Effector CD8-positive, alpha-beta T cell (primary cell): Measurements from ENCODE around the gene MAJIN.
"Not testable (repeated sequence)": the region's sequence is repeated elsewhere in the genome, so short reads cannot be mapped to it uniquely, and the experiment has no call there.

ENCODE experiments used
- DNase-seq: peaks from one replicate; lab custom pipeline; 2025; lab: John Stamatoyannopoulos, UW

Gene MAJIN

DNA sequence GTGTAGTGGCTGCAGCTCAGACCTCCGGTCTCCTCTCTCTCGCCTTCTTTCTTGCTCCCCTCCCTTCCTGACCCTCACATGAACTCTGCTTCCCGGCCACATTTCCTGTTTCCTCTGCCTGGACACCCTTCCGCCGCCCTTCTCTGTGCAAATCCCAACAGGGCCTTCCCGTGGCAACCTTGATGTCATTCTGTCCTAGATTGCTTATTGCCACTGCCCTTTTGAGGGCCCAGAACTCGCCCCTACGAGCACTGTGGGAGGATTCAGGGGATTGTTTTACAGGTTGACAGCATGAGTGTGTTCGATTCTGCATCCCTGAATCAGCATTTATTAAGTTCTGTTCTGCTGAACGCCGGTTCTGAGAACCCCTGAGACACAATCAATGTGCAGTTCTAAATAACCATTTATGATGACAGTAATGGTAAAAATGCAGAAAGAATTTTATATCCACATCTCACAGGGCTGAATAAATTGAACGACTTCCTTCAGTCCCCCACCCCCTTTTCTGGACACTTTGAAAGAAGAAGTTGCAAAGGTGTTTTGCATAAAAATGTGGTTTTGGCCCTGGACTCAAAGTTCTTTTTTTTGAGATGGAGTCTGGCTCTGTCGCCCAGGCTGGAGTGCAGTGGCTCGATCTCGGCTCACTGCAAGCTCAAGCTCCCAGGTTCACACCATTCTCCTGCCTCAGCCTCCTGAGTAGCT lies 18.5 kb upstream of the MAJIN start:
- no peak for DNase-seq

DNA sequence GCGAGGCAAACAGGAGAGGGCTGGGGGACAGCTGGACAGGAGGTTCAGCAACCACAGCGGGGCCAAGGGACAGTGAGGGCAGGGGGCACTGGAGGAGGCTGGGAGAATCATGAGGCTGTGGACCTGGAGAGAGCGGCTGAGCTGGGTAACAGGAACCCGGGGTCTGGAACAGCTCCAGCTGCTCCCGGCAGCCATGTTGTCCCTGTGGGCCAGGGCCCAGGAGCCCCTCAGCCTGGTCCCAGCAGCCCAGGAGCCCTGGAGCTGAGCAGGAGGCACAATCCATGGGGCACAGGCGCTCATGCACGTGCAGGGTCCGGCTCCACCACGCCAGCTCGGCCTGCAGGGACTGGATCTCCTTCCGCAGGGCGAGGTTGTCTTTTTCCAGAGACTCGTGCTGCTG lies 17.5 kb upstream of the MAJIN start:
- no peak for DNase-seq

- no peak for DNase-seq
Observed at GRCh38 chr11:64987998-64988854, 16.3 kb upstream of the MAJIN start.

- DNase-seq = not testable (repeated sequence)
Observed at GRCh38 chr11:64983339-64983738, 11.4 kb upstream of the MAJIN start.

DNA sequence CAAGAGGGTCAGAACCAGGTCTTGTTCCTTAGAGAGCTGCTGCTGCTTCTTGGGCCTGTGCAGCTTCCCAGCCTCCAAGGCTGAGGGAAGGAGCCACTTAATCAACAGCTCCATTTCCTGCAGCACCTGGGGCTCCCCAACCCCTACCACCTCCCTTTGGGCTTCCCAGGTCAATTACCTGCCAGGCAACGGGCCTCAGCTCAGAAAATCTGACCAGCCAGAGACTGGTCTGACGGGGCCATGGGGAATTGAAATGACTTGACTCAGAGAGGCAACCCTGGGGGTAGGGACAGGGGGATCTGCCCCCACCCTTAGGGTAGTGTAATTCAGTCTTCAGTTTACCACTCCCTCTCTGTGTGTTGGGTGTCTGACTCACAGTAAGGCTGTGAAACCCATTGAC lies 4.7 kb upstream of the MAJIN start:
- DNase-seq = no peak

DNA sequence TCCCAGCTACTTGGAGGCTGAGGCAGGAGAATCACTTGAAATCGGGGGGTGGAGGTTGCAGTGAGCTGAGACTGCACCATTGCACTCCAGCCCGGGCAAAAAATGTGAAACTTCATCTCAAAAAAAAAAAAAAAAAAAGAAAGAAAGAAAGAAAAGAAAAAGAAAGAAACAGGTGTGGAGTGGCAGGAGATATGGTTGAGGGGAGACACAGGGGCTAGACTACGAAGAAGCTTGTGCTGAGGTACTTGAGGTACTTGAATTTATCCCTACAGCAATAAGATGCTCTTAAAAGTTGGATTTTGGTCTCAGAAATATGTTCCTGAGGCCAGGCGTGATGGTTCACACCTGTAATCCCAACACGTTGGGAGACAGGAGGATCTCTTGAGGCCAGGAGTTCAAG lies 2.2 kb upstream of the MAJIN start:
- no peak for DNase-seq

- no peak for DNase-seq
Observed at GRCh38 chr11:64970731-64971151, 1.2 kb downstream of the MAJIN start.

DNA sequence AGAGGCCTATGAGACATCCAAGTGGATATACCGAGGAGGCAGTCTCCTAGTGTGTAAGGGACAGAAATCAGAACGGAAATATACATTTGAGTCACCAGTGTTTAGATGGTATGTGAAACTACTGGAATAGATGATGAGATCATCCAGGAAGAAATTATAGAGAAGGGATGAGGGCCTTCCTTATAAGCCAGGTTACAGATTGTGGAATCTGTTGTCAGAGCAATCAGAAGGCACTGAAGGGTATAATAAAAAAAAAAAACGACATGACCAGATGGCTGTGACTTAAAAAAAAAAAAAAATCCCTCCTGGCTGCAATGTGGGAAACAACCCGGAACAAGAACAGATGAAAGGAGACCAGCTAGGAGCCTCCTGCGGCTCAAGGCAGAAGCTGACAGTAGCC lies 2.7 kb downstream of the MAJIN start:
- no peak for DNase-seq

DNA sequence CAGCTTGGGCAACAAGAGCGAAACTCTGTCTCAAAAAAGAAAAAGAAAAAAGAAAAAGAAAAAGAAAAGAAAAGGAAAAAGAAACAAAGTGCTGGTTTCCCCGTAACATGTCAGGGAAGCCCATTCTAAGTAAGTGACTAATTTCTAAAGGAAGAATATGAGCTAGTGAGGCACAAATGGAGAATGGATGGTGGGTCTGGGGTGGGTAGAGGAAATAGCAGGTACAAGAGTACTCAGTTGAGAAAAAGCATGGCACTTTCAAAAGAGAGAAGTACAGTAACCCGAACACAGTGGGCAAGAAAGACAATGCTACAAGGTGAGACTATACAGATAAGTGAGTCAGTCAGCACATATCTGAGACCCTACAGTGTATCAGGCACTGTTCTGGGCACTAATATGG lies 4.5 kb downstream of the MAJIN start:
- DNase-seq = no peak

DNA sequence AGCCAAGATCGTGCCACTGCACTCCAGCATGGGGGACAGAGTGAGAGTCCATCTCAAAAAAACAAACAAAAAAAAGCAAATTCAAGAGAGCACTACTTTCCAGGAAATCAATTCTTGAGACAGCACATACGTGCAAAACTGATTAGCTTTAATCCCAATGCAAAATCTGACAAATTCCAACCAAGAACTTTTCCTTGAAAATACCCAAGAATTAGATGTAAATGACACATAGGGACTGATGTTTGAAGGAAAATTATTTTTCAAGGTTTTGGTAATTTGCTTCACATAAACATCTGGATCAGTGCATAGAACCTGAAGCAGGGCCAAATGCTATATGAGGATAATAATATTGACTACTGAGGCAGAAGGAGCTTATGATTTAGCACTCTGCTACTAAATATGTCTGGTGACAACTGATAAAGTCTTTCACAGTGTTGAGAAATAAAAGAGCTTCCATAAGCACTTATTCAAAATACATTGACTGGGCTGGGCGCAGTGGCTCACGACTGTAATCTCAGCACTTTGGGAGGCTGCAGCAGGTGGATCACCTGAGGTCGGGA lies 8.8 kb downstream of the MAJIN start:
- no peak for DNase-seq

DNA sequence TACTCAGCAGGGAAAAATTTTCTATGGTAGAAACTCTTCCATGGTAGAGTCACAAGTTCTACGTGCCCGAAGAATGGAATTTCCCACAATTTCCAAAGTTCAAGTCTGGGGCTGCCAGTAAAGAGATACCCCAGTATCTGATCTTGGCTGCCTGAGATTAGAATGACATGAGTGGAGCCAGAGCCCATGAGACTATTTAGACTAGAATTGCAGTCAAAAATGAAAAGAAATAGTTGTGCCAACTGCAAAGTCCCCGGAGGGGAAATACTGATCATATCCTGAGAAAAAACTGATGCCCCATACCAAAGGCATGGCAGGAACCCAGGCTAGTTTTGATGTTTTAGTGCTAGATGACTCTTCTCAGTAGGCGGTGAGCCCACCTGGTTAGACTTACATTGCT lies 11.2 kb downstream of the MAJIN start:
- no peak for DNase-seq

DNA sequence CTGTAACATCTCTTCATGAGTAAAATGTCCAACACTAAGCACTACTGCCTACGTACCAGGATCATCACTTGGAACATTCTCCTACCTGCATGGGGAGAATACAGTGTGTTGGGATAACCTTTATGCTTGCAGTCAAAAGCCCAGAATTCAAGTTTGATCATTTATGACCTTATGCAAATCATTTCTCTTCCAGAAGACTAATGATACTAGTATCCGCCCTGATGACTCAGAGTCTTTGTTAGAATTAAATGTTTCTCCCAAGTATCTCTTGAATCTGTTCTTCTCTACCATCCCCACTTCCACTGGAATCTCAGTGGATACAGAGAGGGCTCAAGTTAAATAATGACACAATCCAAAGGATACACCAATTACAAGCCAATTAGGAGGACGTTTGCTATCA lies 12.4 kb downstream of the MAJIN start:
- no peak for DNase-seq

- no peak for DNase-seq
Observed at GRCh38 chr11:64954201-64954600, 17.7 kb downstream of the MAJIN start.

DNA sequence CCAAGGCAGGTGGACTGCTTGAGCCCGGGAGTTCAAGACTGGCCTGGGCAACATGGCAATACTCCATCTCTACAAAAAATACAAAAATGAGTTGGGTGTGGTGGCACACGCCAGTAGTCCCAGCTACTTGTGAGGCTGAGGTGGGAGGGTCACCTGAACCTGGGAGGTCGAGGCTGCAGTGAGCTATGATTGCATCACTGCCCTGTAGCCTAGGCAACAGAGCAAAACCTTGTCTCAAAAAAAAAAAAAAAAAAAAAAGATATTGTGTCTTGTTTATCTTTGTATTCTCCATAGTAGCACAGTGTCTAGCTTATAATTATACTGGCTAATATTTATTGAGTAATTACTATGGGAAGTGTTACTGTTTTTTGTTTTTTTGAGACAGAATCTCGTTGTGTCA lies 20.4 kb downstream of the MAJIN start:
- DNase-seq = no peak

DNA sequence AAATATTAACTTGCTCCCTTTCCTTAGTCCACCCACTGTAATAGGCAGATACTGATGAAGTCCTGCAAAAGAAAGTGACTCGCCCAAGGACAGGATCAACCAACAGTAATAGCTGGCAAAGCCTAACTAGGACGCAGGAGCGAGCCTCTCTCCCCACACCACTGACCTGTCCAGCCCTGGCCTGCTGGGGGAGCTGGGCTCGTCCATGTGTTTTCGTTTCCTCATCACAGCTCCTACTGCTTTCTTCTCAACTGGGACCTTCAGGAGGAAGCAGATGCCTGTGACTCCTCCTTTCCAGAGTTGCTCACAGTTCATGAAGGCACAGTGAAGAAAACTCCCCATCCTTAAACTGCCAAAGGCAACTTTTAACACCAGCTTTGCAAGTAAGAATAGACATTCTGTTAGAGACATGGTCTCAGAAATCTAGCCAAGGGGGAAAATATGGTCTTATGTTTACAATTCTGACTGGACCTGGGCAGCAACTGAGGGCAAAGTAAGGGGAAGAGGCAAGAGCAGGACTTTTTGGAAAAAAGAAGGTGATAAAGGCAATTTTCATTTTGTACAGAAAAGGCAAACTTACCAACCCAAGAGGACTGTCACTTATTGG lies 24.6 kb downstream of the MAJIN start:
- no peak for DNase-seq

DNA sequence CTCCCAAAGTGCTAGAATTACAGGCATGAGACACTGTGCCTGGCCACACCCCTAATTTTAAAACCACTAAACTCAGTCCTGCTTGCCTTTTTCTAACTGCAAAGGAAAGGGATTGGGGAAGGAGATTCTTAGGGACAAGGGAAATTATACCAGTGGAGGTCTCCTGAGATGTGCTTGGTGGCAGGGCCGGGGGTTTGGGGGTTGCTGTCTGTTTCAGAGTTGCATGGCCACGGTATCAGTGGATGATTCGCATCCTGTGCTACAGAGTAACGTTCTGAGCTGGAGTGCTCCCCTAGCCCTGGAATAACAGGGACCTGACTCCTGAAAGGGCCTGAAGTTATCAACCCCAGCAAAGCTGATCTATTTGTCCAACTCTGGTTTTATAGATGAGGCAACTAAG lies 35.4 kb downstream of the MAJIN start:
- no peak for DNase-seq

- DNase-seq = no peak
Observed at GRCh38 chr11:64935359-64936081, 36.4 kb downstream of the MAJIN start, which contains the start of gene GPHA2. GPHA2 (minus strand) TSS chr11:64935893; CDS start chr11:64935460, 433 bp downstream.

- DNase-seq = no peak
Observed at GRCh38 chr11:64934682-64935358, 37.1 kb downstream of the MAJIN start.

GRCh38 chr11:64933935-64934681 lies 37.8 kb downstream of the MAJIN start:
- no peak for DNase-seq

GRCh38 chr11:64933213-64933934 lies 38.5 kb downstream of the MAJIN start:
- DNase-seq = no peak
